ENCODE data around the gene ABI3BP. TPM values are rescaled to one million over a fixed set of nuclear protein-coding genes. Genes with fewer than 3 reads are reported as not detected.

Gene ABI3BP
- total and polyA plus RNA-seq, 2 experiments from 2014 or later = 0.42 to 0.57 TPM

- Mint-ChIP-seq H3K27ac (no peak overlapping the region), H3K4me1 (no peaks in the 10 kb centered on the region), H3K4me3 (no peak overlapping the region), H3K36me3 (ENCODE audit: low read depth) (no peaks in the 10 kb centered on the region), H3K27me3 (ENCODE audit: insufficient read depth, low read depth, poor library complexity) (no peaks in the 10 kb centered on the region), H3K9me3 (no peaks in the 10 kb centered on the region)
- no peak for ATAC-seq
- no peaks in the 10 kb centered on the region for H3K79me2 ChIP-seq (replicated peaks; ENCODE audit: insufficient read depth)
- DNase-seq (ENCODE audit: low spot score) = no peak
- H4K20me1 ChIP-seq (replicated peaks; ENCODE audit: insufficient read depth) = no peaks in the 10 kb centered on the region
- no peak overlapping the region for H3K4me3 ChIP-seq
- no peaks in the 10 kb centered on the region for H3F3A ChIP-seq (replicated peaks; ENCODE audit: low read depth)
- TF ChIP-seq STAT1 (IDR thresholded peaks at IDR 0.05; ENCODE audit: unreplicated experiment) = no peak
- no peak overlapping the region for H2AFZ ChIP-seq
- no peaks in the 10 kb centered on the region for H3K36me3 ChIP-seq (ENCODE audit: insufficient read depth)
- no peak overlapping the region for H3K27ac ChIP-seq (ENCODE audit: low read depth)
- no peaks in the 10 kb centered on the region for H3K27me3 ChIP-seq (ENCODE audit: insufficient read depth)
- H3K4me2 ChIP-seq = no peak overlapping the region
- no peaks in the 10 kb centered on the region for H3K4me1 ChIP-seq (ENCODE audit: insufficient read depth)
- no peaks in the 10 kb centered on the region for H3K9me2 ChIP-seq (ENCODE audit: insufficient read depth)
Observed at GRCh38 chr3:100825574-100825973, 167.6 kb downstream of the ABI3BP start.

GRCh38 chr3:100815583-100815982 is 177.6 kb downstream of the ABI3BP start:
- ATAC-seq (no peak), DNase-seq (ENCODE audit: low spot score) (no peak)
- Mint-ChIP-seq H3K27me3 (ENCODE audit: insufficient read depth, low read depth, poor library complexity) (no peaks in the 10 kb centered on the region), H3K9me3 (no peaks in the 10 kb centered on the region), H3K4me3 (no peak overlapping the region), H3K4me1 (no peaks in the 10 kb centered on the region), H3K27ac (no peak overlapping the region), H3K36me3 (ENCODE audit: low read depth) (no peaks in the 10 kb centered on the region)
- Histone ChIP-seq H3K27ac (ENCODE audit: low read depth) (no peak overlapping the region), H3K36me3 (ENCODE audit: insufficient read depth) (no peaks in the 10 kb centered on the region), H3K27me3 (ENCODE audit: insufficient read depth) (no peaks in the 10 kb centered on the region), H3K4me2 (no peak overlapping the region), H2AFZ (no peak overlapping the region), H3K4me1 (ENCODE audit: insufficient read depth) (no peaks in the 10 kb centered on the region), H3K9me2 (ENCODE audit: insufficient read depth) (no peaks in the 10 kb centered on the region), H3F3A (replicated peaks; ENCODE audit: low read depth) (no peaks in the 10 kb centered on the region), H4K20me1 (replicated peaks; ENCODE audit: insufficient read depth) (no peaks in the 10 kb centered on the region), H3K4me3 (no peak overlapping the region), H3K79me2 (replicated peaks; ENCODE audit: insufficient read depth) (no peaks in the 10 kb centered on the region)
- TF ChIP-seq EZH2phosphoT487 (IDR thresholded peaks at IDR 0.05; ENCODE audit: unreplicated experiment) (no peak), POLR2AphosphoS5 (IDR thresholded peaks at IDR 0.05; ENCODE audit: low read depth) (no peak), ZNF462 (CRISPR knock-in tag; IDR thresholded peaks at IDR 0.05) (no peak), ZNF331 (CRISPR knock-in tag; IDR thresholded peaks at IDR 0.05; ENCODE audit: low read depth) (no peak), CREB1 (CRISPR knock-in tag; IDR thresholded peaks at IDR 0.05; ENCODE audit: low read depth) (no peak), ZNF114 (CRISPR knock-in tag; IDR thresholded peaks at IDR 0.05) (no peak), NANOG (IDR thresholded peaks at IDR 0.05; ENCODE audit: borderline replicate concordance) (no peak), REST (IDR thresholded peaks at IDR 0.05; ENCODE audit: unreplicated experiment) (no peak), STAT1 (IDR thresholded peaks at IDR 0.05; ENCODE audit: unreplicated experiment) (no peak), EZH2 (IDR thresholded peaks at IDR 0.05; ENCODE audit: low read depth, unreplicated experiment) (no peak)
- TF ChIP-seq, protein P1, sequence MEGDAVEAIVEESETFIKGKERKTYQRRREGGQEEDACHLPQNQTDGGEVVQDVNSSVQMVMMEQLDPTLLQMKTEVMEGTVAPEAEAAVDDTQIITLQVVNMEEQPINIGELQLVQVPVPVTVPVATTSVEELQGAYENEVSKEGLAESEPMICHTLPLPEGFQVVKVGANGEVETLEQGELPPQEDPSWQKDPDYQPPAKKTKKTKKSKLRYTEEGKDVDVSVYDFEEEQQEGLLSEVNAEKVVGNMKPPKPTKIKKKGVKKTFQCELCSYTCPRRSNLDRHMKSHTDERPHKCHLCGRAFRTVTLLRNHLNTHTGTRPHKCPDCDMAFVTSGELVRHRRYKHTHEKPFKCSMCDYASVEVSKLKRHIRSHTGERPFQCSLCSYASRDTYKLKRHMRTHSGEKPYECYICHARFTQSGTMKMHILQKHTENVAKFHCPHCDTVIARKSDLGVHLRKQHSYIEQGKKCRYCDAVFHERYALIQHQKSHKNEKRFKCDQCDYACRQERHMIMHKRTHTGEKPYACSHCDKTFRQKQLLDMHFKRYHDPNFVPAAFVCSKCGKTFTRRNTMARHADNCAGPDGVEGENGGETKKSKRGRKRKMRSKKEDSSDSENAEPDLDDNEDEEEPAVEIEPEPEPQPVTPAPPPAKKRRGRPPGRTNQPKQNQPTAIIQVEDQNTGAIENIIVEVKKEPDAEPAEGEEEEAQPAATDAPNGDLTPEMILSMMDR (conservative IDR thresholded peaks at IDR 0.05; ENCODE audit: low read depth in 2 of 2) = no peak

Measured in GM23338 (cell line).